ENCODE data around the gene PTPRU. TPM values are rescaled to one million over a fixed set of nuclear protein-coding genes. Genes with fewer than 3 reads are reported as not detected.

PTPRU gene
- total RNA-seq, 1 experiment from 2014 or later = 41.4 TPM

DNA sequence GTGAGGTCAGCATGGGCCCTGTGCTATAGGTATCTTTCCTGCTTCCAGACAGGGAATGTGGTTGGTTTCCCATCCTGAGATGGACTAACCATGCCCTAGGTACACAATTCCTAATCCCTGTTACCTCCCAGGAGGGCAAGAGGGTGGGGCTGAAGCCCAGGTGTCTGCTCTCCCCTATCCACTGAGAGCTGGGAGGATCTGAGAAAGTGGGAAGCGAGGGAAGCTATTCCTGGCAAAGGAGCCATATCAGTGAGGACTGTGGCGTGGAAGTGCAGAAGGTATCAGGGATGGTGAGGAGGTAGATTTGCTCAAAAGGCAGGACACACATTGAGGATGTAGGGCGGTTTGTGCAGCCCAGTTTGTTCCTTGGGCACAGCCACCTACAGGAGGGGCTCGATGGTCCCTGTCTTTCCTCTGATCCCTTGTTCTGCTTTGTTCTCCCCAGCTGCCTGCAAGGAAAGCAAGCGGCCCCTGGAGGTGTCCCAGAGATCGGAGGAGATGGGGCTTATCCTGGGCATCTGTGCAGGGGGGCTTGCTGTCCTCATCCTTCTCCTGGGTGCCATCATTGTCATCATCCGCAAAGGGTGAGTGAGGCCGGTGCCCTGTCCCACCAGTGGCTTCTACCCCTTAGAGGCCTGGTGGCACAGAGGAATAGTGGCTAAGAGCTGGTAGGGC lies 48.1 kb downstream of the PTPRU start:
- no peaks in the 10 kb centered on the region for H3K9me3 Mint-ChIP-seq (ENCODE audit: unreplicated experiment)
- Histone ChIP-seq H3K4me1 (peaks cover 7% of the 10 kb centered on the region), H3K36me3 (ENCODE audit: control insufficient read depth, insufficient read depth, low read length) (no peaks in the 10 kb centered on the region; the same call in 1 of the 2 replicates), H3K27me3 (replicated peaks; ENCODE audit: control insufficient read depth, insufficient read depth, low read length) (no peaks in the 10 kb centered on the region), H3K9me3 (no peaks in the 10 kb centered on the region), H3K4me3 (ENCODE audit: low read depth, low read length) (no peak overlapping the region)
- TF ChIP-seq, protein P1, sequence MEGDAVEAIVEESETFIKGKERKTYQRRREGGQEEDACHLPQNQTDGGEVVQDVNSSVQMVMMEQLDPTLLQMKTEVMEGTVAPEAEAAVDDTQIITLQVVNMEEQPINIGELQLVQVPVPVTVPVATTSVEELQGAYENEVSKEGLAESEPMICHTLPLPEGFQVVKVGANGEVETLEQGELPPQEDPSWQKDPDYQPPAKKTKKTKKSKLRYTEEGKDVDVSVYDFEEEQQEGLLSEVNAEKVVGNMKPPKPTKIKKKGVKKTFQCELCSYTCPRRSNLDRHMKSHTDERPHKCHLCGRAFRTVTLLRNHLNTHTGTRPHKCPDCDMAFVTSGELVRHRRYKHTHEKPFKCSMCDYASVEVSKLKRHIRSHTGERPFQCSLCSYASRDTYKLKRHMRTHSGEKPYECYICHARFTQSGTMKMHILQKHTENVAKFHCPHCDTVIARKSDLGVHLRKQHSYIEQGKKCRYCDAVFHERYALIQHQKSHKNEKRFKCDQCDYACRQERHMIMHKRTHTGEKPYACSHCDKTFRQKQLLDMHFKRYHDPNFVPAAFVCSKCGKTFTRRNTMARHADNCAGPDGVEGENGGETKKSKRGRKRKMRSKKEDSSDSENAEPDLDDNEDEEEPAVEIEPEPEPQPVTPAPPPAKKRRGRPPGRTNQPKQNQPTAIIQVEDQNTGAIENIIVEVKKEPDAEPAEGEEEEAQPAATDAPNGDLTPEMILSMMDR (IDR thresholded peaks at IDR 0.05; ENCODE audit: insufficient read depth in 1 of 2, low read depth in 1 of 2, low read length in 1 of 2, severe bottlenecking in 1 of 2, unreplicated experiment in 1 of 2) = no peak
- no peak for DNase-seq
- no TSS peak for BruUV-seq (replicated peaks)
- H3K4me1 Mint-ChIP-seq (ENCODE audit: low read depth, unreplicated experiment) = no peaks in the 10 kb centered on the region
- H3K27me3 Mint-ChIP-seq (ENCODE audit: insufficient read depth, unreplicated experiment) = no peaks in the 10 kb centered on the region
- ChIA-PET POLR2A (no interaction called here), CTCF (no interaction called here)
- intact Hi-C loops (cut with micrococcal nuclease; ENCODE audit: unreplicated experiment) = no loop called here
- no peak overlapping the region for H3K27ac Mint-ChIP-seq (ENCODE audit: unreplicated experiment)
- H3K36me3 Mint-ChIP-seq (ENCODE audit: insufficient read depth, unreplicated experiment) = peaks cover 4% of the 10 kb centered on the region
- H3K4me3 Mint-ChIP-seq (ENCODE audit: unreplicated experiment) = no peak overlapping the region

DNA sequence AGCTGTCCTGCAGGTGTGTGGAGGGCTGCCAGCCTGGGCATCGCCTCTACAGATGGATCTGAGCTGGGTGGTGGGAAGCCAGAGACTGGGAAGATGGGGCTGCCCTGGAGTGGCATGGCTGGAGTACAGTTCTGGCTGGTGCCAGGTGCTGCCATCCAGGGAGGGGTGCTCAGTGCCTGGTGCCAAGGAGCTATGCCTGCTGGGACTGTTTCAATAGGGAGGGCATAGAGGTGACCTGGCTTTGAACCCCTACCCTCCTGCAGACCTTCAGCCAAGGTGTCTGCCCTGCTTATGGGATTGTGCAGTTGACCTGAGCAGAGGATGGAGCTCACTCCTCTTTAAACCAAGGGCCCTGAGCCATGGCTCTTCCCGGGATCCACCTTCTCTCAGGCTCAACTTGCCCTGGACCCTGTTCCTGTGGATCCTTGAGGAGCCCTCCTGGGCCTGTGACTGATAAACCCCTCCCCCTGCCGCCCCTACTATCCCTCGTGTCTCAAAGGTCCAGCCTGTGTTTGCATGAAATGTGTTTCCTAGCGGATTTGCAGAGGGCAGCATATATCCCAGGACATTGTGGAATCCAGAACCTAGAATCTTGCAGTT lies 48.7 kb downstream of the PTPRU start:
- peaks cover 7% of the 10 kb centered on the region for H3K4me1 ChIP-seq
- no peak overlapping the region for H3K27ac Mint-ChIP-seq (ENCODE audit: unreplicated experiment)
- no peak overlapping the region for H3K4me3 Mint-ChIP-seq (ENCODE audit: unreplicated experiment)
- H3K36me3 ChIP-seq (ENCODE audit: control insufficient read depth, insufficient read depth, low read length) = no peaks in the 10 kb centered on the region; the same call in 1 of the 2 replicates
- TF ChIP-seq, protein P1 (IDR thresholded peaks at IDR 0.05; ENCODE audit: insufficient read depth in 1 of 2, low read depth in 1 of 2, low read length in 1 of 2, severe bottlenecking in 1 of 2, unreplicated experiment in 1 of 2) = no peak
- H3K9me3 Mint-ChIP-seq (ENCODE audit: unreplicated experiment) = no peaks in the 10 kb centered on the region
- ChIA-PET CTCF (no interaction called here), POLR2A (no interaction called here)
- H3K4me1 Mint-ChIP-seq (ENCODE audit: low read depth, unreplicated experiment) = no peaks in the 10 kb centered on the region
- no peaks in the 10 kb centered on the region for H3K9me3 ChIP-seq
- no peak for DNase-seq
- no TSS peak for BruUV-seq (replicated peaks)
- intact Hi-C loops (cut with micrococcal nuclease; ENCODE audit: unreplicated experiment) = no loop called here
- no peaks in the 10 kb centered on the region for H3K27me3 ChIP-seq (replicated peaks; ENCODE audit: control insufficient read depth, insufficient read depth, low read length)
- no peak overlapping the region for H3K4me3 ChIP-seq (ENCODE audit: low read depth, low read length)
- no peaks in the 10 kb centered on the region for H3K27me3 Mint-ChIP-seq (ENCODE audit: insufficient read depth, unreplicated experiment)
- peaks cover 8% of the 10 kb centered on the region for H3K36me3 Mint-ChIP-seq (ENCODE audit: insufficient read depth, unreplicated experiment)

DNA sequence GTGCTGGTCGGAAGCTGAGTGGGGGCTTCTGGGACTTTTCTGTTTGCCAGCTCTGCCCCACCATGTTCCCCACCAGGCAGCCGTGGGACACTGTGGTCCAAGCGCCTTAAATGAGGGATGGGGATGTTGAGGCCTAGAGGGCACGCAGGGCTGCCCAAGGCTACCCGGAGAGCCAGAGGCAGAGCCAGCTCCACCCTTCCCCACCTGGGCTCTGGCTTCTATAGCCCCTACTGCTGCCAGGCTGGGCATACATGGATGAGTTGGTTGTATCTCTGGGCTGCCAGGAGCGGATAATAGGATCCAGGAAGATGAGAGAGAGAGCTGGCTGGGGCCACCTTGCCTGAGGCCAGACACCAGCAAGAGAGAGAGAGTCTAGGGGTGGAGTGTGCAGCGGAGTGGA lies 49.4 kb downstream of the PTPRU start:
- POLR2A ChIA-PET = no interaction called here
- peaks cover 7% of the 10 kb centered on the region for H3K4me1 ChIP-seq
- no peaks in the 10 kb centered on the region for H3K27me3 ChIP-seq (replicated peaks; ENCODE audit: control insufficient read depth, insufficient read depth, low read length)
- H3K27me3 Mint-ChIP-seq (ENCODE audit: insufficient read depth, unreplicated experiment) = no peaks in the 10 kb centered on the region
- TF ChIP-seq, protein P1 (IDR thresholded peaks at IDR 0.05; ENCODE audit: insufficient read depth in 1 of 2, low read depth in 1 of 2, low read length in 1 of 2, severe bottlenecking in 1 of 2, unreplicated experiment in 1 of 2) = no peak
- H3K36me3 Mint-ChIP-seq (ENCODE audit: insufficient read depth, unreplicated experiment) = peaks cover 8% of the 10 kb centered on the region
- DNase-seq = no peak
- CTCF ChIA-PET = no interaction called here
- no peaks in the 10 kb centered on the region; the same call in 1 of the 2 replicates for H3K36me3 ChIP-seq (ENCODE audit: control insufficient read depth, insufficient read depth, low read length)
- intact Hi-C loops (cut with micrococcal nuclease; ENCODE audit: unreplicated experiment) = no loop called here
- H3K4me1 Mint-ChIP-seq (ENCODE audit: low read depth, unreplicated experiment) = no peaks in the 10 kb centered on the region
- no TSS peak for BruUV-seq (replicated peaks)
- no peak overlapping the region for H3K4me3 ChIP-seq (ENCODE audit: low read depth, low read length)
- H3K9me3 ChIP-seq = no peaks in the 10 kb centered on the region
- H3K27ac Mint-ChIP-seq (ENCODE audit: unreplicated experiment) = no peak overlapping the region
- no peak overlapping the region for H3K4me3 Mint-ChIP-seq (ENCODE audit: unreplicated experiment)
- H3K9me3 Mint-ChIP-seq (ENCODE audit: unreplicated experiment) = no peaks in the 10 kb centered on the region
